HG03060 (cell line): Measurements from ENCODE around the gene PALLD.

Source experiments
- ATAC-seq: cut with Tn5 transposase; IDR thresholded peaks from one replicate; pipeline ENCODE4 v1.9.1; 2021; ENCODE audit warnings: low read depth, moderate number of reproducible peaks; ENCODE audit not compliant: unreplicated experiment

PALLD gene

GRCh38 chr4:168877511-168878491, 380.9 kb downstream of the PALLD start:
- ATAC-seq, result no peak

GRCh38 chr4:168878623-168879022, 381.8 kb downstream of the PALLD start:
- no peak for ATAC-seq

DNA sequence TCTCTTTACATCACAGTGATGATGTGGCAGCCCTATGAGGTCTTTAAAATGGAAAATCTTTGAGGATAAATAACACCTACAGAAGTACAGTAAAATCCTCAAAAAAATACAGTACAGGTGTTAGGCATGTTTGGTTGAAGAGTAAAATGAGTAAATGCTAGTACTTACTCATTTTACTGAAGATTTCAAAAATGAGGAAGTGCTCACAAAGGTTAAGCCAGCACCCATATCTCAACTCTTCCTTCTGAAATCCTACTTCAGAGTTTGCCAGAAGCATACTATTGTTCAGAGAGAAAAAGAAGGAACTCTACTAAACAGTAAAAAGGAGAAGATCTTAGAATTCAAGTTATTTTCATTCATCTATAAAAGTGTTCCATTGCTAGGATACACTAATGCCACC, 382.3 kb downstream of the PALLD start:
- peak; percentile 49 for ATAC-seq

DNA sequence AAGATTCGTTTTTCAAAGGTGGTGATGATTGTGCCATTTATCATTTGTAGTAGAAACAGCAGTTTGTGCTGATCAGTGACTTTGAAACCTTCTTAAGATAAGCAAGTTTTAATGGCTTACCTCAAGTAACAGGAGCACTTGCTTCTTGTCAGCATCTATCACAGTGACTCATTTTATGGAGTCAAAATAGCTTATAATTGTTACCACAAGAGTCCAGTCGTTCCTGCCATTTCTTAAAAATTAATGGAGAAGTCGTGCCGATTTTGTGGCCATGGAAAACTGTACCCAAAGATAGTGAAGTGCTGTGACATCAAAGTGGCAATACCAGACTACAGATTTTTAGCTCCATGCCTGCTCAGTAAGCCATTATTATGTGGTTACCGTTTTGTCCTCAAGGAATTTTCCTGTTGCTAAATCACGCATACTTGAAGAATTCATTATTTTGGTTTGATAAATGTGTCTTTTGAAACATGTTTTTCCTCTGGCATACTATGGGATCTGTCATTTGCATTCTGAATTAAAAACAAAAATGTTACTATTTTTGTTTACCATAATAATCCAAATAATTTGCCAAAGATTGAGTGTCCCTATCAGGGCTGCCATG, 383.3 kb downstream of the PALLD start:
- no peak for ATAC-seq

- ATAC-seq, result no peak
Measured at GRCh38 chr4:168880811-168881595, 384.2 kb downstream of the PALLD start.

DNA sequence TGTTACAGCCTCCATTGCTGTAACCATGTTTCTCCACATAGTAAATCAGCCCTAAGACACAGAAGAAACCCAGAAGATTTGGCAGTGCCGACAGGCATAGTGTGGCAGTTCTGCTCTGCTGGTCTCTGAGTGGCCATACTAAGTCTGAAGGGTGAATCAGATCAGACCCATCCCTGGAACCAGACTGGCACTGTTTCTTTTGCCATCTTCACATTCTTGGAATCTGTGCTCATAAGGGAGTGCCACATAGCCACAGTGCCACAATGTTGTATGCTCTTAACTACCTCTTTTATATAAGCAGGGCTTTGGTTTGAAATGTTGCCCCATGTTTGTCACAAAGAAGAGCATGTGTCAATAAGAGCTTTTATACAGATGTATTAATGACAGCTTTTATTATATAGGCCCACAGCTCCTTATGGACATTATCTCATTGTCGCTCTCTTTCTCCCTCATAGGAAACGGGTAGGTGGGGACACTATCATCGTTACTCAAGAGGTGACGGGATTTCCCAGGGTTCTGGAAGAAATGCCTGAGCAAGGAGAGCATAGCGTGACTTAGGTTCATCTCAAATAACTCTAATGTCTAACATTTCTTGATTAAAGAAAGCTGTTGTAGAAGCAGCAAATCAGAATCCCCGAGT, 385.0 kb downstream of the PALLD start:
- ATAC-seq, result no peak

DNA sequence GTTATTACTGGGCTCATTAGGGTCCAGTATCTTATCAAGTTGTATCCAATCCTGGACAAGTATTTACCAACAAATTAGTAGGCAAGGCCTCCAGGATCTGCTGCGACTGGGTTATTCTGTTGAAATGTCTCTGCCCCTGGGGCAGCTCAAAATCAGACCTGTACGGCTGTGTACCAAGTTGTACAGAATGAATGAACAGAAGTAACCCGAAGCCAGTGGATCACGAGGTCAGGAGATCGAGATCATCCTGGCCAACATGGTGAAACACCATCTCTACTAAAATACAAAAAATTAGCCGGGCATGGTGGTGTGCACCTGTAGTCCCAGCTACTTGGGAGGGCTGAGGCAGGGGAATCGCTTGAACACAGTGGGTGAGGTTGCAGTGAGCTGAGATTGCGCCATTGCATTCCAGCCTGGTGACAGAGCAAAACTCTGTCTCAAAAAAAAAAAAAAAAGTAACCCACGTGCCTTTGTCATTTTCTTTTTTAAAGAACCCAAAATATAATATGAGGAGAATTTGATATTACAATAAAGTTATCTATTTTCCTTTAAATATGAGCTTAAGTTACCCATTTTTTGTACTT, 385.9 kb downstream of the PALLD start:
- ATAC-seq, result no peak

DNA sequence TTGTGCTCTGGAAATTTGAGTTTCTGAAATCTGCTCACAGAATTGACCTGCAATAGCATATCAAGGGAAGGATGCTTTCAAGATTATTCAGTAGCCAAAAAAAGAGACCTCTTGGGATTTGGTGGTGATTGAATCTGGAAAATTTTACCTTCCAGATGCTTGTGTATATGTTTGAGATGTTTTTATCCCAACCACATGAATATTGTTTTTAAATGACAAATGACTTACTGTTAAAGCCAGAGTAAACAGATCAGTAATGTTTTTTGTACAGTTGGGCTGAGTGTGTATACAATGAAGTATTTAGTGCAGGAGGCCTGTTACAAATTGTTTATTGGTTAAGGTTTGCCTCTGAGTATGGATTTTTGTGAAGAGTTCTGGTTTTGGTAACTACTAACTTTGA, 386.7 kb downstream of the PALLD start:
- no peak for ATAC-seq

GRCh38 chr4:168884251-168885124, 387.6 kb downstream of the PALLD start:
- ATAC-seq, result no peak

GRCh38 chr4:168885400-168885799, 388.5 kb downstream of the PALLD start:
- no peak for ATAC-seq

DNA sequence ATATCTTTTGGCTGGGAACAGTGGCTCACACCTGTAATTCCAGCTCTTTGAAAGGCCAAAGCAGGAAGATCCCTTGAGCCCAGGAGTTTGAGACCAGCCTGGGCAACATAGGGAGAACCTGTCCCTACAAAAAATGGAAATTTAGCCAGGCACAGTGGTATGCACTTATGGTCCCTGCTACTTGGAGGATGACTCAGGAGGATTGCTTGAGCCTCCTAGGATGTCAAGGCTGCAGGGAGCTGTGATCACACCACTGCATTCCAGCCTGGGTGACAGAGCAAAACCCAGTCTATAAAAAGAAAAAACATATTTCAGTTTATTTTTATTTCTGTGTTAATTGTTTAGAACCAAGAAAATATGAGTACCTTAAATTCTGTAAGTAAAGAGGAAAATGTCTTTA, 389.5 kb downstream of the PALLD start:
- no peak for ATAC-seq

- ATAC-seq, result no peak
Measured at GRCh38 chr4:168887809-168888208, 391.0 kb downstream of the PALLD start.

- ATAC-seq, result no peak
Measured at GRCh38 chr4:168888715-168889215, 391.9 kb downstream of the PALLD start.

- ATAC-seq, result no peak
Measured at GRCh38 chr4:168891086-168891485, 394.2 kb downstream of the PALLD start.

DNA sequence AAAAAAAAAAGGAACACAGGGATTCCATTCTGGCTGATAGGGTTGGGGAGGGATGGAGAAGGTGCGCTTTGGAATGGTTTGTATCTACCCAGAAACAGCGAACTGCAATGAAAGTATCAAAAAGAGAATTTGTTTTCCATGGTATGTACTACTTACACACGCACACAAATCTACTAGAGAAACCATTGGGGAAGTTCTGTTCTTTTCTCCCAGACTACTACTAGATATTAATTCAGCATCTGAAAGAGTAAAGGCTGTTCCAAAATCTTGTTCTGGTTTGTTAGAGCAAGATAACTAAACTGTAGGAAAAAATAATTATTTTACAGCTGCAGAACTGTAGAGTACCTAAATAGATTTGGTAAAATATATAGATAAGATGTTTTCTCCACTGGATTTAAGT, 394.8 kb downstream of the PALLD start:
- no peak for ATAC-seq

DNA sequence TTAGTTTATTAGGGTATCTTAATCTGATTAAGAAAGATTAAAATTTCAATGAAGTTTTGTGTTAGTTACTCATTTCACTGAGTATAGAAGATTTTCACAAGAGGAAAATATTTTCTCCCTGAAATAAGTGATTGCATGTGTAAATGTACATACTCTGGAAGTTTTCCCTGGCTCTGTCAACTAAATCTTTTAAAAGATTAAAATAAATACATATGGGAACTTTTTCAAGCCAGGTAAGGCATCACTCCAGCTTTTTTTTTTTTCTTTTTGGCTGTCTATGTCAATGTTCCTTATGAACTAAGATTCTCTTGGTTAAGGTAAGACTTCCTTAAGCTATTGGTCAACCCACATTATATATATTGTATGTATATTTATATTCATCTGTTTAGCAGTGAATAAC, 395.6 kb downstream of the PALLD start:
- ATAC-seq, result no peak

- no peak for ATAC-seq
Measured at GRCh38 chr4:168893205-168893604, 396.4 kb downstream of the PALLD start.

GRCh38 chr4:168893807-168894206, 397.0 kb downstream of the PALLD start:
- ATAC-seq, result no peak

- ATAC-seq, result no peak
Measured at GRCh38 chr4:168900080-168900479, 403.2 kb downstream of the PALLD start.
